ENCODE results near the gene SAG.
A peak's percentile ranks its signal among the peaks of the same experiment; 100 is the strongest.

SAG gene

DNA sequence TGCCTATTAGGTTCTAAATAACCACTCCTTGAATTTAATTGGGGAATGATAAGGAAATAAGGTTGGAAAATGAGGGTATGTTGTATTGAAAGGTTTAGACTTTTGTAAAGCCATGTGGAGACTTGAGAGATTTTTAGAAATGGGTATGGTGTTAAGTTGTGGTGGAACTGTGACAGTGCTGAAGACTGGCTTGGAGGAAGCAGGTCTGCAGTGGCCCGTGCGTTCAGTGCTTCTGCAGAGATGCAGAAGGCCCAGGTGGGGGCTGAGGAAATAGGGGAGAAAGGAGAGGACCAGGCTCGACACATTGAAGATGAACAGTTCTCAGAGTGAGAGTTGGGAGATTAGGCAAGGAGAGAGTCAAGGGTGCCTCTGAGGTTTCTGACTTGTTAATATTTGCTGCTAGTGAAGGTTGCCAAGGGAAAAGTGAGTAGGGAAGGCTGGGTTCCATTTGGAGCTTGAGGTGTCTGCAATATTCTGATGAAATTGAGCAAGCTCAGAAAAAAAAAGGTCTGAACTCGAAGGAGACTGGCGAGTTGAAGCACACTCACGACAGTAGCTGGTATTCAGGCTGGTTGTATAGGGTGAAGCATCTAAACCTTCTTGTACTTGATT lies 25.5 kb upstream of the SAG start:
- no peak for DNase-seq
- intact Hi-C loops (cut with DNase I) = loop anchor here (10.0 kb wide), 1 partner anchor 163 kb away; no protein-coding TSS in a partner anchor

DNA sequence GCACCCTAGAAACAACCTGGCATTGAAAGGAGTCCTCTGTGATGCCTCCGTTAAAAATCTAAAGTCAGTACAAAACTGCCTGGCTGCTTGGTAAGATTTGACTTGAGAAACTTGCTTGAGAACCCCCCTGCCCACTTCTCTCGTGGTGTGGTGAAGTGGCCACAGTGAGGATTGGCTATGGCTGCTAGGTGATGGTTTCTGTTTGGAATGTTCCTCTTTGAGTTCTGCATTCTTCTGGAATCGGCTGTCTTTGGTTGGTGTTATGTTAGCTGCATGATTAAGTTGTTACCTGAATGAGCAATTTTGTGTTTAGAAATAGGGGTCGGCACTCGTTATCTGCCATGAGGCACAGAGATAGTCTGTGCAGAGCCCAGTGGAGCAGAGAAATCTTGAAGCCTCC lies 21.7 kb upstream of the SAG start:
- no peak for DNase-seq
- intact Hi-C loops (cut with DNase I) = loop anchor here (10.0 kb wide), 1 partner anchor 159 kb away; no protein-coding TSS in a partner anchor

DNA sequence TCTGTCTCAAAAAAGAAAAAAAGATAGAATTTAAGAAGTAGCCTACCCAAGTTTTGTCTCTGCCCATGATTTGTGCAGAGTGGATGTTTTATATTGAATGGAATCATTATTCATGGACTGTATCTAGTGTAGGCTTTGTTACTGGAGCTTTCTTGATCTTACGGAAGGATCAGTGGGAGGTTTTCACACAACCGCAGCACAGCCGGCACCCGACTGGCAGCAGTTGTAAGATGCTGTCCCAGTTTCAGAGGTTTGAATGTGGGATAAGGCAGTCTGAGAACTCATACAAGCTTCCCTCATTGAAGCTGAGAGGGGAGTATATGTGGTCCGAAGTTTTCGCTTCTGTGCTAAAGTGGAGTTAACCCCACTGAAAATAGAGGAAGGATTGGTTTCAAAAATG lies 19.7 kb upstream of the SAG start:
- intact Hi-C loops (cut with DNase I) = loop anchor here (10.0 kb wide), 1 partner anchor 157 kb away; no protein-coding TSS in a partner anchor
- peak in 34 of 42 donors; percentile 16 to 75 (median 44) for DNase-seq

GRCh38 chr2:233288663-233289062 lies 19.0 kb upstream of the SAG start:
- DNase-seq = peak in 25 of 42 donors; percentile 11 to 74 (median 39)
- intact Hi-C loops (cut with DNase I) = loop anchor here (10.0 kb wide), 1 partner anchor 156 kb away; no protein-coding TSS in a partner anchor

GRCh38 chr2:233289648-233290047 lies 18.0 kb upstream of the SAG start:
- DNase-seq = peak in 31 of 42 donors; percentile 14 to 75 (median 46)
- intact Hi-C loops (cut with DNase I) = loop anchor here (10.0 kb wide), 1 partner anchor 155 kb away; no protein-coding TSS in a partner anchor

- DNase-seq = no peak
- intact Hi-C loops (cut with DNase I) = no loop called here
Measured at GRCh38 chr2:233290051-233290845, 17.4 kb upstream of the SAG start.

DNA sequence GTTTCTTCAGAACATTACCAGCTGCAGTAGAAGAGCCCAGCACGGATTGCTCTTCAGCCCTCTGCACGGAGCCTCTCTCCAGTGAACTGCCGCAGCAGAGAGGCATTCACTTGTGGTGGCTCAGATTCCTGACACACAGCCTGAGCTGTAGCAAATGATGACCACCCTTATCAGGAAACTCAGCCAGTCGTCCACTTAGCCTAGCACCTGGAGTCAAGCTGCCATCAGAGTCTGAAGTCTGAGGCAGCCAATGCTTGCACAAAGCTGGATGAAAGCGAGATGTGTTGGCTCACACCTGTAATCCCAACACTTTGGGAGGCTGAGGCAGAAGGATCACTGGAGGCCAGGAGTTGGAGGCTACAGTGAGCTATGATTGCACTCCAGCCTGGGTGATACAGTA lies 11.7 kb upstream of the SAG start:
- DNase-seq = no peak
- intact Hi-C loops (cut with DNase I) = no loop called here

DNA sequence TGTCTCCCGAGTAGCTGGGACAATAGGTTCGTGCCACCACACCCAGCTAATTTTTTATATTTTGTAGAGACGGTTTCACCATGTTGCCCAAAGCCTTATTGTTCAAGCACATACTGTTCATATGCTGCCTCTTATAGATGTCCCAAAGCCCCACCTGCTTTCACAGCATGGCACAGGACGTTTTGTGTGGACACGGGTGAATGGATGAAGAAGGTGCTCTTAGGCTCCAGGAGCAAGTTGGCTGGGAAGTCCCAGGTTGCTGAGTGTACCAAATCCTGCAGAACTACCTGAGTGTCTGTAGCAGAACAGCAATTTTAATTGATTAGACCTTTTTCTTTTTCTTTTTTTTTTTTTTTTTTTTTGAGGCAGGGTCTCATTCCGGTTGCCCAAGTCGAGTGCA lies 10.5 kb upstream of the SAG start:
- DNase-seq = no peak
- intact Hi-C loops (cut with DNase I) = no loop called here

GRCh38 chr2:233300401-233300800 lies 7.2 kb upstream of the SAG start:
- intact Hi-C loops (cut with DNase I) = no loop called here
- DNase-seq = no peak

- intact Hi-C loops (cut with DNase I) = no loop called here
- no peak for DNase-seq
Measured at GRCh38 chr2:233301248-233301647, 6.4 kb upstream of the SAG start.

- no peak for DNase-seq
- intact Hi-C loops (cut with DNase I) = no loop called here
Measured at GRCh38 chr2:233301811-233302210, 5.8 kb upstream of the SAG start.

DNA sequence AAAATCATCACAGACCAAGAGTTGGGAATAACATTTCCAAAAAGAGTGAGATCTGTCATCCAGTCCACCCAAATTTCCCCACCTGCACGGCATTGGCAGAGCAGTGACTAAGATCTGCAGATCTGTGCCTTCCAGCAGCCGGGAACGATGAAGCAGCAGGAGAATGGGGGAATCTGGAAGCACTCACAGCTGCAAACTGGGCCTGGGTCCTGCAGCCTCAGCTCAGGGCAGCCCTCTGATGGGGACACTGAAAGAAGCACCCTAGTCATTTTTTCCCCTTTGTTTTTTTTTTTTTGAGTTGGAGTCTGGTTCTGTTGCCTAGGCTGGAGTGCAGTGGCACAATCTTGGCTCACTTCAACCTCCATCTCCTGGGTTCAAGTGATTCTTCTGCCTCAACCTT lies 4.4 kb upstream of the SAG start:
- DNase-seq = peak in 1 of 42 donors; percentile 11
- intact Hi-C loops (cut with DNase I) = no loop called here

GRCh38 chr2:233311241-233311926 lies 3.8 kb downstream of the SAG start:
- intact Hi-C loops (cut with DNase I) = no loop called here
- DNase-seq = no peak

DNA sequence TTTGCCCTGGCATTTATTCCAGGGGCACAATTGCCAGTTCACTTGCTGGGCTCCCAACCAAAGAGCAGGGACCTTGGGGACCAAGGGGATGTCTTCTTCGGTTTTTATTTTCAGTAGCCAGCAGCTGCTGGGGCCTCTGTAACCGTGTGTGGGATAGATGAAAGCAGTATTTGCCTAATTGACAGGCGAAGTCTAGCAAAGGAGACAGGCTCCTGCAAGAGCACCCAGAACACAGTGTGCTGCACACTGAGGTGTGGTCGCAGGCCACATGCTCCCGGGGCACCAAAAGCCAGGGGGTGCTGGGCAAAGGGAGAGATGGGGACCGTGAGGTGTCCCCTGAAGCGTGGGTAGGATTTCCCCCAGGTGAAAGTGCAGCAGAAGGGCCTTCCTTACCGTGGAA lies 5.3 kb downstream of the SAG start:
- intact Hi-C loops (cut with DNase I) = no loop called here
- DNase-seq = no peak

GRCh38 chr2:233314180-233314925 lies 6.7 kb downstream of the SAG start:
- intact Hi-C loops (cut with DNase I) = no loop called here
- no peak for DNase-seq

GRCh38 chr2:233317196-233317943 lies 9.8 kb downstream of the SAG start:
- no peak for DNase-seq
- intact Hi-C loops (cut with DNase I) = no loop called here

DNA sequence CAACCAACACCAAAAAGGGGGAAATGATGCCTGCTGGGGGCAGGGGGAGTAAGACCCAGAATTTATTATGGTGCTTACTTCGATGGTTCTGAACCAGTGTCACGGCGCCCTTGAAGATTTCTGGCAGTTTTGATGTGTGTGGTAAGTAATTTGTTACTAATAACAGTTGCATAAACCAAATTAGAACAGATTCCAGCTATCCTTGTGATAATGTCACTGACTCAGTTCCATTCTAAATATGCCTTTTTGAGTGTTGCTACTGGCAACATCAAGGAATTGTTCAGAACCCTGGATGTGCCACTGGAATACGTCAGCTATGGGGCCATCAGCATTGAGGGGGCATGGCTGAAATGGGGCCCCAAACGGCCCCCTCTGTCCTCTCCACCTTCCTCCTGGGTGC lies 11.6 kb downstream of the SAG start:
- DNase-seq = peak in 8 of 42 donors; percentile 14 to 54 (median 24)
- intact Hi-C loops (cut with DNase I) = no loop called here

- intact Hi-C loops (cut with DNase I) = no loop called here
- no peak for DNase-seq
Measured at GRCh38 chr2:233320470-233320869, 12.9 kb downstream of the SAG start.

- intact Hi-C loops (cut with DNase I) = no loop called here
- DNase-seq = no peak
Measured at GRCh38 chr2:233321166-233321565, 13.6 kb downstream of the SAG start.

Data from head of caudate nucleus (tissue), 42 donors.